Breast epithelium (tissue), 3 donors: Measurements from ENCODE around the gene DLD.

ENCODE experiments used
- CTCF ChIP-seq, 3 donors: fragments of 450-650 bp; IDR thresholded peaks; one replicate each; pipeline ENCODE4 v1.5.1; 2016 to 2017; ENCODE audit warnings: antibody characterized with exemption in 3 of 3, mild to moderate bottlenecking in 3 of 3, moderate library complexity in 3 of 3
- POLR2A ChIP-seq: fragments of 450-650 bp; IDR thresholded peaks from one replicate; pipeline ENCODE4 v1.6.1; 2016; ENCODE audit warnings: antibody characterized with exemption, mild to moderate bottlenecking, moderate library complexity
- POLR2AphosphoS5 ChIP-seq, 3 donors: sonication (generic); formaldehyde crosslinking; IDR thresholded peaks; one replicate each; pipeline ENCODE4 v1.6.1; 2017; ENCODE audit warnings: antibody characterized with exemption in 3 of 3

GRCh38 chr7:107968449-107968848 lies 77.5 kb downstream of the DLD start:
- TF ChIP-seq POLR2A (no peak), CTCF (IDR thresholded peaks at IDR 0.05) (no peak), POLR2AphosphoS5 (IDR thresholded peaks at IDR 0.05) (no peak)
